Measurements from ENCODE around the gene INCA1.

DNA sequence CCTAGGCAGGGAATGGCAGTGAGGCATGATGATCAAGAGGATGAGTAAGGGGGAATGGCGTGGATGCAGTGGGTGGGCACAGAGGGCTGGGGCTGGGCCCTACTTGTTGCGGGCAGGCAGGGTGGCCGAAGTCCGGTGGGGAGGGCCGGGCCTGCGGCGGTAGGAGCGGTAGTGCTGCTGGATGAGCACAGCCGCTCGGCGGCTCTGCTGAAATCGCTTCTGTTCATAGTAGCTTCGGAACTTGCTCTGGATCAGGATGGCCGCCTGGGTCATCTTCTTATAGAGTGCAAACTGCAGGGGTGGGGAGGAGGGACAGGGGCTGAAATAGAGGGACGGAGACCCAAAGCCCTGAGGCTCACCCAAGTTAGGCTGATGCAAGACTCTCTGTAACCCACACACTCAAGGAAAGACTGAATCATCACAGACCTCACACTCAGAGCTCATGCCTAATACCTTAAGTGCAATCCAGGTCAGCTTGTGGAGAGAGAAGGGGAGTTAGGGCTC, 28.2 kb downstream of the INCA1 start:
- TF ChIP-seq, protein P1, sequence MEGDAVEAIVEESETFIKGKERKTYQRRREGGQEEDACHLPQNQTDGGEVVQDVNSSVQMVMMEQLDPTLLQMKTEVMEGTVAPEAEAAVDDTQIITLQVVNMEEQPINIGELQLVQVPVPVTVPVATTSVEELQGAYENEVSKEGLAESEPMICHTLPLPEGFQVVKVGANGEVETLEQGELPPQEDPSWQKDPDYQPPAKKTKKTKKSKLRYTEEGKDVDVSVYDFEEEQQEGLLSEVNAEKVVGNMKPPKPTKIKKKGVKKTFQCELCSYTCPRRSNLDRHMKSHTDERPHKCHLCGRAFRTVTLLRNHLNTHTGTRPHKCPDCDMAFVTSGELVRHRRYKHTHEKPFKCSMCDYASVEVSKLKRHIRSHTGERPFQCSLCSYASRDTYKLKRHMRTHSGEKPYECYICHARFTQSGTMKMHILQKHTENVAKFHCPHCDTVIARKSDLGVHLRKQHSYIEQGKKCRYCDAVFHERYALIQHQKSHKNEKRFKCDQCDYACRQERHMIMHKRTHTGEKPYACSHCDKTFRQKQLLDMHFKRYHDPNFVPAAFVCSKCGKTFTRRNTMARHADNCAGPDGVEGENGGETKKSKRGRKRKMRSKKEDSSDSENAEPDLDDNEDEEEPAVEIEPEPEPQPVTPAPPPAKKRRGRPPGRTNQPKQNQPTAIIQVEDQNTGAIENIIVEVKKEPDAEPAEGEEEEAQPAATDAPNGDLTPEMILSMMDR (IDR thresholded peaks at IDR 0.05): no peak
- no peak for TF ChIP-seq POLR2A (IDR thresholded peaks at IDR 0.05)
